Stimulated activated CD4-positive, alpha-beta T cell treated with anti-CD3 and anti-CD28 coated beads, Interleukin-1b, Interleukin-23, amount 100 ng/mL, for 4 hours (primary cell): ENCODE results near the gene UCK1.
"Not testable (repeated sequence)": the region's sequence is repeated elsewhere in the genome, so short reads cannot be mapped to it uniquely, and the experiment has no call there.

Experiments
- DNase-seq, 2 donors: peaks; one replicate each; pipeline ENCODE4 v3.0.0-alpha.2; 2020; ENCODE audit warnings: low read depth in 2 of 2

The UCK1 gene

DNA sequence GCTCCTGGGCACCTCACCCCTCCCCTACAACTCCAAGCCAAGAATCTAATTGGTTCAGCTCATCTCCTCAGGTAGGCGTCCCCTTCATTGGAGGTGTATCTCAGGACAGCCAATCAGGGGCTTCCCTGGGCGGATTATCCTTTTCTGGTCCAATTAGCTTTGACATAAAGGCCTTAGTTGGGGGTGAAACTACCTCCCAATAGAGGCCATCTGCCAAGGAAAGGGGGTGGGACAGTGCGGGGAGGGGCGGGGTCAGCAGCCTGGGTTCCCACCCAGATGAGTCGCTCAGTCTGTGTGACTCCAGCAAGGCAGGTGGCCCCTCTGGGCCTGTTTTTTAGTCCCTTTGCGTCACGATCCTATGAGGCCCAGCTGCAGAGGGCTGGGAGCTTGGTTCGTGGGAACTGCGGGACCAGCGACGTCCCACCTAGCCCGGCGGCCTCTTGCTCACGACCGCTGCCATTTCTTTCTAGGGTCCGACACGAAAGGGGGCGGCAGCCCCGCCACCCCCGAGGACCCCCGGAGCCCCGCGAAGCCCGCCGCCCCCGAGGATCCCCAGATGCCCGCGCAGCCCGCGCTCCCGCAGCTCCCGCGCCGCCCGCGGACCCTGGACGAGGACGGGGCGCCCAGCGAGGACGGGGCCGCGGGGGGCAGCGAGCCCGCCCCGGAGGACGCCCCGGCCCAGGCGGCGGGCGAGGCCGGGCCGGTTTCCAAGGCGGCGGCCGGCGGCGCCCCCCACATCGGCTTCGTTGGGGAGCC, 23.2 kb upstream of the UCK1 start:
- DNase-seq: no peak

DNA sequence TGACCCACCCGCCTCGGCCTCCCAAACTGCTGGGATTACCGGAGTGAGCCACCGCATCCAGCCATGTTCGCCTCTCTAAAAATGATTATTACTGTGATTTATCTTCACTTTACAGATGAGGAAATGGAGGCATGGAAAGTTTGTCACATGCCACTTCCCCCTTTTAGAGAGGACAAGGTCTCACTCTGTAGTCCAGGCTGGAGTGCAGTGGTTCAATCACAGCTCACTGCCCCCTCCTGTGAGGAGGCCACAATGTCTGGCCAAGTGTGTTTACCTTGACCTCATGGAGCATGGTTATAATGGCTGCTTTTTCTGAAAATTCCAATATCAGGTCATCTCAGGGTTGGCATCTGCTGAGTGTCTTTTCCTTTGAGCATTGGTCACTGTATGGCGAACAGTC, 21.0 kb upstream of the UCK1 start:
- DNase-seq: no peak

DNA sequence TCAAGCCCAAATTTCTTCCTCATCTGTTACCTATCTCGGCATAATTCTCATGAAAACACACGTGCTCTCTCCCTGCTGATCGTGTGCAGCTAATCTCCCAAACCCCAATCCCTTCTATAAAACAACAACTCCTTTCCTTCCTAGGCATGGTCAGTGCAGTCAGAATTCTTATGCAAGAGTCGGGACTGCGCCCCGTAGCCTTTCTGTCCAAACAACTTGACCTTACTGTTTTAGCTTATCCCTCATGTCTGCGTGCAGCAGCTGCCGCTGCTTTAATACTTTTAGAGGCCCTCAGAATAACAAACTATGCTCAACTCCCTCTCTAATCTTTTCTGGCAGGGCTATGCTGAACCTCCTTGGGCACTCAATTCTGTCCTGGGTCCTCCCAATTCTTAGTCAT, 19.4 kb upstream of the UCK1 start:
- not testable (repeated sequence) for DNase-seq

DNA sequence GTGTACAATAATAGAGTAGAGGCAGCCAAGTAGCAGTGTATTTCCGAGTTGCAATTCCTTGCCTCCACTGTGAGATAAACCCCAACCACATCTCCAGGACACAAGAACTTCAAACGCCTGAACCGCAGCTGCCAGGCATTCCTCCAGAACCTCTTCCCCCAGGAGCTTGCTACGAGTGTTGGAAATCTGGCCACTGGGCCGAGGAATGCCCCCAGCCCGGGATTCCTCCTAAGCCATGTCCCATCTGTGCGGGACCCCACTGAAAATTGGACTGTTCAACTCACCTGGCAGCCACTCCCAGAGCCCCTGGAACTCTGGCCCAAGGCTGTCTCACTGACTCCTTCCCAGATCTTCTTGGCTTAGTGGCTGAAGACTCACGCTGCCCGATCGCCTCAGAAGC, 18.1 kb upstream of the UCK1 start:
- DNase-seq: not testable (repeated sequence)

DNA sequence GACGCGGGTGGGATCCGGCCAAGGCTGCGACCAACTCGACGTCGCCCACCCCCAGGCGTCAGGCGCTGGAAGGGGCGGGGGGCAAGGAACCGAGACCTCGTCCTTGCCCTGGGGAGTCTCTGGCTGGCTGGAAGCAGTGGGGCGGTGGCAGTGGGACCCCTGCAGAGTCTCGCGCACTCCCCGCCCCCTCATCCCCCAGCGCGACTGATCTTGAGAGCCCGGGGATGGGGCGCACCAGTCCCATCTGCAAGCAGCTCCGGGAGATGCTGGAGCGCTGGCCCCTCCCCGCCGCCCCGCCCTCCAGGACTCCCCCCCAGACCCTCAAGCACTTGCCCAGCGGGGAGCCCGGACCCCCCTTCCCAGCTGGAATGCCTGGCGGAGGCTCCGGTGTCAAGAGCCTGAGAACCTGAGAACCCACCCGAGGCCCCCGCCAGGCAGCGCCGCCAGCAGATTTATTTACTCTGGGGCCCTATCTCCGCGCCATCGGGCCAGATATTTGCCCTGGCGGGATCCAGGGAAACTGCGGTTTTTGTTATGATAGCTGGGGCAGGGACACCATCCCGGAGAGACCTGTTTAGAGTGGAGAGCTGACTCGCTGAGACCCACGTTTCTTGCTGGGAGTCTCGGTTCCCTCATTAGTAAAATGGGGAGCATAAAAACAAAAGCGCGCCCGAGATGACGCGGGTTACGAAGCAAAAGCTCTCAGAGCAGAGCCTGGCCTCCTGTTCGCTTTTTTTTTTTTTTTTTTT, 15.4 kb upstream of the UCK1 start:
- DNase-seq: no peak

DNA sequence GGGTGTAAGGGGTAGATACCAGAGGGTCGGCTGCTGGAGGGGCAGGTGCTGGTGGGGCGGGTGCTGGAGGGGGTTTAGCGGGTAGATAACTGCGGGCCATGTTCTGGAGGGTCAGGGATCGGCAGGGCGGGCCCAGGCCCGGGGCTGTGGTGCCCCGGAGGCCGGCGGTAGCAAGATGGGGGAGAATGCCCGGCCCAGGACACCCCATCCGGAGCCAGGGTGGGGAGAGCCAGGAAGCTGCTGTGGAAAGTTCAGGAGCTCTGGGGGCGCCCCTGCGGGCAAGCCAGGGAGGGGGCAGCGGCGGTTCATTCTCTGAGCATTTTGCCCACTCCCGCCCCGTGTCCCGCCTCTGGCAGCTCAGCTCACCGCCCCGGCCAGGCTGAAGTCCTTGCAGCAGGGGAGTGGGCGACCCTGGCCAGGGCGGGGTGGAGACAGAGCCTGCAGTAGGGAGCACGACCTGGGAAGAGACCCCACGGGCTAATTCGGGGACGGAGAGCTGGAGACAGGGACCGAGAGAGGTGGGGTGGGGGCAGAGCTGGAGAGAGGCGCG, 14.8 kb upstream of the UCK1 start:
- no peak for DNase-seq

DNA sequence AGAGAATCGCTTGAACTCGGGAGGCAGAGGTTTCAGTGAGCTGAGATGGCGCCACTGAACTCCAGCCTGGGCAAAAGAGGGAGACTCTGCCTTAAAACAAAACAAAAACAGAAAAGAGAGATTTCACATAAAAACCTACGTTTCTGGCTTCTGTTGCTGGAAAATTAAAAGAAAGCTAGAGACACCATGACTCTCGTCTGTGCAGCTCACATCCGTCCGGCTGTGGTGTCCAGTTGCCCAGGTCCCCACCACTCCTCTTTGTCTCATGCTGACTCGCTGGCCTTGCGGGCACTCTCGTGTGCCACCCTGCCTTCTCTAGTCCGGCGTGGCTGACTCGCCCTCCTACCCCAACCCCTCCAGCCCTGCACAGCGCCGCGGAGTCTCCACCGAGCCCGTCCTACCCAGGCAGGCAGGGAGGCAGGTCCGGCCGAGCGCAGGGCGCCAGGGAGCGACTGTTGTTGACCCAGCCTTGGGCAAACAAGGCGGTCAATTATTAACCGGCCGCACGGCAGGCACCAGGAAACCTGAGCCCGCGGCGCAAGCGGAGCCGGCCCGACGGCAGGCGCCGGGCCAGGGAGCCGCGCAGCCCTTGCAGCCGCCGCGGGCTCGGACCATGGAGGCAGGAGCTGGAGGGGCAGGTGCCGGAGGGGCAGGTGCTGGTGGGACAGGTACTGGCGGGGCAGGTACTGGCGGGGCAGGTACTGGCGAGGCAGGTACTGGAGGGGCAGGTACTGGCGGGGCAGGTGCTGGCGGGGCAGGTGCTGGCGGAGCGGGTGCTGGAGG, 14.1 kb upstream of the UCK1 start, which contains the start of gene PRRT1B:
Gene PRRT1B (plus strand): TSS at position 521 of the 783 bp plus-strand sequence. CDS start 93 bp downstream, at position 614.
- no peak for DNase-seq

DNA sequence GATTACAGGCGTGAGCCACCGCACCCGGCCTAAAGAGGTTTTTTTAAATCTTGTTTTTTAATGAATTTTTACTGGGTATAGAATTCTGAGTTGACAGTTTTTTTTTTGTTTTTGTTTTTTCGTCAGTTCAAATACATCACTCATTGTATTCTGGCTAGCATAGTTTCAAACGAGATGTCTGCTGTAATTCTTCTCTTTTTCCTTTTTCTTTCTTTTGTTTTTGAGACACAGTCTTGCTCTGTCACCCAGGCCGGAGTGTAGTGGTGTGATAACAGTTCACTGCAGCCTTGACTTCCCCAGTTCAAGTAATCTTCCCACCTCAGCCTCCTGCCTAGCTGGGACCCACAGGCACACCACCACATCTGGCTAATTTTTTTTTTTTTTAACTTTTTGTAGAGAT, 12.1 kb upstream of the UCK1 start:
- no peak for DNase-seq

DNA sequence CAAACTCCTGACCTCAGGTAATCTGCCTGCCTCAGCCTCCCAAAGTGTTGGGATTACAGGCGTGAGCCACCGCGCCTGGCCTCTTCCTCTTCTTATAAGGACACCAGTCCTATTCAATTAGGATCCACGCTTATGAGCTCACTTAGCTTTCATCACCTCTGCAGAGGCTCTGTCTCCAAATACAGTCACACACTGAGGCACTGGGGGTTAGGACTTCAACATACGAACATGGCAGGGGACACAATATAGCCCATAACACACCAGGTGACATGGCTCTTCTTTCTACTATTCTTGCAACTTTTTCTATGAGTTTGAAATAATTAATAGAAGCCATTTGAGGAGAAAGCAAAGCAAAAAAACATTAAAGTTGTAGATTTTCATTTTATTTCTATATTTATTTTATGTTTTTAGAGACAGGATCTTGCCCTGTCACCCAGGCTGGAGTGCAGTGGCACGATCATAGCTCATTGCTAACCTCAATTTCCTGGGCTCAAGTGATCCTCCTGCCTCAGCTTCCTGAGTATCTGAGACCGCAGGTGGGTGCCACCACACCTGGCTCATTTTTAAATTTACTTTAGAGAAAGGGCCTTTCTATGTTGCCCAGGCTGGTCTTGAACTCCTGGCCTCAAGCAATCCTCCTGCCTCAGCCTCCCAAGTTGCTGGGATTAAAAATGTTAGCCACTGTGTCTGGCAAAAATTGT, 8.3 kb upstream of the UCK1 start:
- DNase-seq: no peak

DNA sequence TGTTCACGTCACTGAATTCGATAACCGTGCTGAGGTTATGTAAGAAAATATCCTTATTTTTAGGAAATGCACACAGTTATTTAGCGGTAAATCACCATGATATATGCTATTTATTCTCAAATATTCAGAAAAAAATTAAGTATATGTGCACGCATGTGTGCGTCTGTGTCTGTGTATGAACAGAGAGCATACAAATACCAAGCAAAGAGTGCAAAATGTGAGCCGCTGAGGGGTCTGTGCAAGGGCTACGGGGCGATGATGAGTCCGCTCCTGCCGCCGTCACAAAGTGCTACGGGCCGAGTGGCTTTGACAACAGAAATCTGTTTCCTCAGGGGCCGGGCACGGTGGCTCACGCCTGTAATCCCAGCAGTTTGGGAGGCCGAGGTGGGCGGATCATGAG, 6.9 kb upstream of the UCK1 start:
- DNase-seq: no peak

DNA sequence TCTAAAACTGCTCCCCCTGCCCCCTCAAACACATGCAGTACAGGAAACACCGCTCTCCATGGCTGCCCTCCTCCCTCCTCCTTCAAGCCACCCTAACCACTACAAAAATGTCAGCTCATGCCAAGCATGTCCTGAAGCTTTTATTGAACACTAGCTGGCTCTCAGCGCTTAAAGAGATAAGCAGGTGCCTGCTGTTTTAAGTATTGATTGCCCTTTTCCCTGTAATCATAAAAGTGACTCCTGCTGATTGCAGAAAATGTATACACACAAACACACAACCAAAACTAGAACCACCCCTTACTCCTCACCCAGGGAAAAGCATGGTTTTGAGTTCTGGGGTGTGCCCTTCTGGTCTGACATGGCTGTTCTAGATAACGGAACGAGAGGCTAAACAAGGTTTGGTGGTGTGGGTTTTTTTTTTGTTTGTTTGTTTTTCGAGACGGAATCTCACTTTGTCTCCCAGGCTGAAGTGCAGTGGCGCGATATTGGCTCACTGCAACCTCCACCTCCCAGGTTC, 3.7 kb upstream of the UCK1 start:
- DNase-seq: no peak

DNA sequence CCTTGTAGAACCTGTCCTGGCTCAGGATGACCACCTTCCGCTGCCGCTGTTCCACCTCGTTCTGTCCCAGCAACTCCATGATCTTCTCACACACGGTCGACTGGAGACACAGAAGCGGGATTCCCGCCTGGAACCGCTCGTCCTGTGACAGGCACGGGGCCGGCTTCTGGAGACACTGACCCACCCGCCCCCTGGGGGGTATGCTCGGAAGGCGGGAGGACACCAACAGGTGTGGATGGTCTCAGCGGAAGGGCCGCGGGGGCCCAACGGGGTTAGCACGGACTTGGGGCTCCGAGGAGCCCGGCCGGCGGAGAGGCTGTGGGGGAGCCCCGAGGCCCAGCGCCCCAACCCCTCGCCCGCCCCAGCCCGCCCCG, 530 bp downstream of the UCK1 start:
- DNase-seq: no peak

DNA sequence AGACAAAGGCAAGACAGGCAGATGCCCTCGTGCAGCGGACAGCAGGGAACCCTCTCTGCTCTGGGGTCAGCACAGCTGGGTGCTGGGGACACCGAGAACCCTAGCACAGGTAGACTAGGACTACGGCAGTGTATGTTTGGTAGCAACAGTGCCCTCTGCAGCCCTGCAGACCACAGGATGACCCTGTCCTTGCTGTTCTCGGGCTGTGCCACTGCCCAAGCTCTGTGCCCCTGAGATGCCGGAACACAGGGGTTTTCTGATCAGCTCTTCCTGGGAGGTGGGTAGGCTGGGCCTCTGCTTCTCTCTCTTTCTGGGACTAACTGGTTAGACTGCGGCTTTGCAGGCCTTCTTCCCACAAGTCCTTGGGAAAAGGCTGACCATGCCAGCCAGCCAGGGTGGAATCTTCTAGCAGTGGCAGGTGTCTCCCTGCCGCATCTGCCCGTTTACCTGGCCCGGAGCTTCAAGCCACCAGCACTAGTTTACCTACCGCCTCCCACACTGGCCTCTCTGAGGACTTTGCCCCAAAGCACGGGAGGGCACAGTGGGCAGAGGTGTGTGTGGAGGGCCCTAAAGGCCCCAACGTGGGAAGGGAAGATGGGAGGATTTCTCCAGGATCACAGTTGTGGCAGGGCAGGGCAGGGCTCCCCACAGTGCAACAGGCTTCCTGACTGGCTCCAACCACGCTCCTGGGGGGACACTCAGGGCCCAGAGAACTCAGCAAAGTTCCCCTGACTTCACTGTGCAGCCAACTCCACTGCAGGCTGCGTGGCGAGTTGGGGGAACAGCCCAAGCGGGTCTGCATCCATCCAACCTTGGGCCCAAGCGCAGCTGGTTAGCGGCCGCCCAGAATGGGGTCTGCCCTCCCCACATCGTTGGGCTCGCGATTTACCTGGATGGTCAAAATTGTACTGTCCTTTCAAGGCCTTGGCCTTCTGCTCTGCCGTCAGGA, 1.2 kb downstream of the UCK1 start:
- no peak for DNase-seq

DNA sequence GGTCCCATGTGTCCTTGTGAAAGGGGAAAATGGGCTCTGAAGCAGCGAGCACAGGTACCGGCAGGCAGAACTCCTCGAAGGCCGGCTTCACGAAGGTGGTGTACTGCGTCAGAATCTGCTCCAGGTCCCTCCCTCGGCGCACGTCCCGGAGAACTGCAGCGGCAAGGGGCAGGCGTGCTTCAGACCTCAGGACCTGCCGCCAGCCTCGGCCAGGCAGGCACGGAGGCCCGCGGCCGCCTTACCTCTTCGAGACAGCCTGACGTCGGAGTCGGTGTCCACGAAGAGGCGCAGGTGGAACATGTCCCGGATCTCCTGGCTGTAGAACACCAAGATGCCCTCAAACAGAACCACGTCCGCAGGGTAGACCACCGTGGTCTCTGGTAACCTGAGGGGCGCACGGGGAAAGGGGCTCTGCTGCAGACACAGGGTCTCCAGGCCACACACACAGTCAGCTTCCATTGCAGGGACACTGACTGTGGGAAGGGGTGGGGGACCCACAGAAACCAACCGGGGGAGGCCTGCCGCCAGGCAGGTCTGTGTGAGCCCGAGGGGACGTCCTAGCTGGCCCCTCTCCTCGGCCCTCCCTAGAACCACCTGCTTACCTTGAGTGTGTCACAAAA, 2.1 kb downstream of the UCK1 start:
- no peak for DNase-seq

DNA sequence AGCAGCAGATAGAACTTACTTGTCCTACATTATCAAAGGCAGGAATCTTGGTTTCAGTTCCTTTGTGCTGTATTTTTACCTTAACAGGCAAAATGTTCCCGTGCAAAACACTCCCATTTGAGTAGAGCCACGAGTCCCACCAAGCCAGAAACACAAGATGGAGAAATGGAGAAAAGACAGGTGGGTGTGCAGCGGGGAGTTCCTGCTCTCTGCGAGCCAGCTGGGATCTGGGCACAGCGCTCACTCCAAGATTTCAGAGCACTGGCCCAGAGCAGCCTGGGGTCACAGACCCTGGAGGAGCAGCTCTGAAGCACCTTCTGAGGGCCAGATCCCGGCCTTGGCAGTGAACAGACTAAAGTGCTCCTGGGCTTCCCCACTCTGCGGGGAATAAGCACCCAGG, 2.9 kb downstream of the UCK1 start:
- DNase-seq: no peak

DNA sequence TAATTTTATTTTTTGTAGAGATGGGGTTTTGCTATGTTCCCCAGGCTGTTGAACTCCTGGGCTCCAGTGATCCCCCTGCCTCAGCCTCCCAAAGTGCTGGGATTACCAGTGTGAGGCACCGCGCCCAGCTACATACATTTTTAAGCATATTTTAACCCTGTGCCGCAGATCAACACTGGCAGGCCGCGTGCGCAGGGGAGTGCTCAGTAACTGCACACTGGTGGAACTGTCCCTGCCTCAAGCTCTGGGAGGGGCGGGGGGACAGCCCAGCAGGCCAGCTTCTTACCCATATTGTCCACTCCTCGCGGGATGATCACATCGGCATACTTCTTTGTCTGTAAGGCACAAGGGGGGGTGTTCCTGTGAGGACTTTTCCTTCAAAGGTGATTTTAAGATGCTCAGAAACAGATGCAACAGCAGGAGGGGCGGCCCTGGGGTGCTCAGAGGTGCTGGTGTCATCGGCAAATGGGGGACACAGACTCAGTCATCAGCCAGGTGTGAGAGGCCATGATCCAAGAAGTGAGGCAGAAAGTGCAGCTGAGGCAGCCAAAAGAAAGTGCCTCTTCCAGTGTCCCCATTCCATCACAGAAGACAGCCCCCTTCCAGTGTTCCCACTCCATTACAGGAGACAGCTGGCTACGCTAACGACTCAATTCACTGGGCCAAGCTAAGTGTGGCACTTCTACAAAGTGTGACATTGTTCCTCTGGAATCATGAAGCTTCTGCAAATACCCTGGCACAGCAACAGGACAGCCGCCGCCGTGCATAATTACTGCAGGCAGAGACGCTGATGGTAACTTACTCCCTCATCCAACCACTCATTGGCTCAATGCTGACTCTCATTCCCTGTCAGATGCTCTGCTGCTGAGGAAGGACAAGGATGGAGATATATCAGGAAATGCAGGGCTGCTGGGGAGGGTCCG, 5.2 kb downstream of the UCK1 start:
- no peak for DNase-seq

DNA sequence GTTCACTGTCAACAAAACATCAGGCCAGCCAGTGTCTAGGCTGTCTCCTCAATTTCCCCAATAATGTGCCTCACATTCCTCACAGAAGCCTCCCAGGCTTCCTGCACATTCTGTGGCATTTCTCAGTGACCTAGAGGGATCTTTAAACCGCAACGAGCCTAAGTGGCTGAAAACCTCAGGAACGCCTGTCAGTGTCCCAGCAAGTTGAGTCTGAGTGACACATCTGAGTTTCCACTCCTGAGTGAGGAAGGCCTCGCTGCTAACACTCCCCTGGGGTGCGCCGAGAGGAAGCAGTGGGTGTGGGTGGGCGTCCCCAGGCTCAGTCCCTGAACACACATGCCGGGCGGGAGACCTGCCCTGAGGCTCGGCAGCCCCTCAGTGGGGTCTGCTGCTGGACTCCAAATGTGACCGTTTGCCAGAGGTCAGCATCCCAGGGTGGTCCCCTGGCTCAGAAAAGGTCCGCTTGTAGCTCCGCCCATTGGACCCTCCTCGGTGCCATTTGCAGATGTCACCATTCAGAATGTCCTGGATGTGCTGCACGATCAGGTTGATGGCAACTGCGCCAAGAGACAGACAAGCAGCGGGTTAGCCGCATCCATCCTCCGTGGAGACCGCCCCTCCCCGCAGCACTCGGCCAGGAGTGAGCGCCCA, 6.3 kb downstream of the UCK1 start:
- DNase-seq: no peak
